Type B pancreatic cell (in vitro differentiated cells): ENCODE measurements around the gene GLIS1. TPM values are rescaled to one million over a fixed set of nuclear protein-coding genes. Genes with fewer than 3 reads are reported as not detected.

Experiments used
- DNase-seq: peaks from one replicate; pipeline ENCODE4 v3.0.0; 2021; ENCODE audit warnings: mixed read lengths; ENCODE audit not compliant: unreplicated experiment; ENCODE audit errors: extremely low spot score
- H3K27ac Mint-ChIP-seq: 2 replicates; pipeline ENCODE4 v1.8.0; 2021; ENCODE audit warnings: mild to moderate bottlenecking, mixed read lengths
- H3K27me3 Mint-ChIP-seq: 2 replicates; pipeline ENCODE4 v1.8.0; 2021; ENCODE audit warnings: mixed read lengths
- H3K36me3 Mint-ChIP-seq: 2 replicates; pipeline ENCODE4 v1.8.0; 2021; ENCODE audit warnings: mixed read lengths
- H3K4me1 Mint-ChIP-seq: one replicate; pipeline ENCODE4 v1.8.0; 2021; ENCODE audit warnings: mixed read lengths; ENCODE audit not compliant: unreplicated experiment
- H3K4me3 Mint-ChIP-seq: 2 replicates; pipeline ENCODE4 v1.8.0; 2021; ENCODE audit warnings: mild to moderate bottlenecking, mixed read lengths
- H3K9me3 Mint-ChIP-seq: 2 replicates; pipeline ENCODE4 v1.8.0; 2021; ENCODE audit warnings: mixed read lengths
- CTCF ChIP-seq: fragments of 200-600 bp; sonication (generic); conservative IDR thresholded peaks from 2 replicates; pipeline ENCODE4 v1.5.0; 2021; ENCODE audit warnings: antibody characterized with exemption, mild to moderate bottlenecking
- total RNA-seq: library from RNA; stranded (reverse); gene quantifications from 2 replicates; pipeline ENCODE4 v1.2.1, GENCODE V29; 2021; ENCODE audit warnings: low replicate concordance

GLIS1 gene
- total RNA-seq, 1 donor from 2014 or later, result 2.1 TPM

- Mint-ChIP-seq H3K27ac (no peak overlapping the region), H3K4me3 (no peak overlapping the region), H3K36me3 (no peaks in the 10 kb centered on the region), H3K27me3 (peaks cover 7% of the 10 kb centered on the region), H3K9me3 (no peaks in the 10 kb centered on the region), H3K4me1 (peaks cover 25% of the 10 kb centered on the region)
- TF ChIP-seq CTCF, result peak; percentile 51
- DNase-seq, result no peak
Observed at GRCh38 chr1:53541761-53542550, 197.0 kb downstream of the GLIS1 start.

- Mint-ChIP-seq H3K4me3 (no peak overlapping the region), H3K27ac (no peak overlapping the region), H3K9me3 (no peaks in the 10 kb centered on the region), H3K36me3 (no peaks in the 10 kb centered on the region), H3K27me3 (peaks cover 7% of the 10 kb centered on the region), H3K4me1 (peaks cover 25% of the 10 kb centered on the region)
- DNase-seq, result no peak
- TF ChIP-seq CTCF, result no peak
Observed at GRCh38 chr1:53541263-53541625, 197.7 kb downstream of the GLIS1 start.

- peaks cover 21% of the 10 kb centered on the region for H3K4me1 Mint-ChIP-seq
- H3K4me3 Mint-ChIP-seq, result no peak overlapping the region
- no peak overlapping the region for H3K27ac Mint-ChIP-seq
- peaks cover 9% of the 10 kb centered on the region for H3K27me3 Mint-ChIP-seq
- no peak for TF ChIP-seq CTCF
- DNase-seq, result no peak
- H3K9me3 Mint-ChIP-seq, result no peaks in the 10 kb centered on the region
- no peaks in the 10 kb centered on the region for H3K36me3 Mint-ChIP-seq
Observed at GRCh38 chr1:53540604-53541262, 198.2 kb downstream of the GLIS1 start.

- no peaks in the 10 kb centered on the region for H3K9me3 Mint-ChIP-seq
- no peak overlapping the region for H3K27ac Mint-ChIP-seq
Observed at GRCh38 chr1:53539711-53540603, 199.0 kb downstream of the GLIS1 start.

More at GRCh38 chr1:53539711-53540603, 199.0 kb downstream of the GLIS1 start:
- TF ChIP-seq CTCF, result no peak
- DNase-seq, result no peak
- H3K4me3 Mint-ChIP-seq, result no peak overlapping the region
- H3K27me3 Mint-ChIP-seq, result peaks cover 15% of the 10 kb centered on the region
- H3K36me3 Mint-ChIP-seq, result no peaks in the 10 kb centered on the region
- H3K4me1 Mint-ChIP-seq, result peaks cover 14% of the 10 kb centered on the region
